Measurements from ENCODE around the gene PLA2G2C.

DNA sequence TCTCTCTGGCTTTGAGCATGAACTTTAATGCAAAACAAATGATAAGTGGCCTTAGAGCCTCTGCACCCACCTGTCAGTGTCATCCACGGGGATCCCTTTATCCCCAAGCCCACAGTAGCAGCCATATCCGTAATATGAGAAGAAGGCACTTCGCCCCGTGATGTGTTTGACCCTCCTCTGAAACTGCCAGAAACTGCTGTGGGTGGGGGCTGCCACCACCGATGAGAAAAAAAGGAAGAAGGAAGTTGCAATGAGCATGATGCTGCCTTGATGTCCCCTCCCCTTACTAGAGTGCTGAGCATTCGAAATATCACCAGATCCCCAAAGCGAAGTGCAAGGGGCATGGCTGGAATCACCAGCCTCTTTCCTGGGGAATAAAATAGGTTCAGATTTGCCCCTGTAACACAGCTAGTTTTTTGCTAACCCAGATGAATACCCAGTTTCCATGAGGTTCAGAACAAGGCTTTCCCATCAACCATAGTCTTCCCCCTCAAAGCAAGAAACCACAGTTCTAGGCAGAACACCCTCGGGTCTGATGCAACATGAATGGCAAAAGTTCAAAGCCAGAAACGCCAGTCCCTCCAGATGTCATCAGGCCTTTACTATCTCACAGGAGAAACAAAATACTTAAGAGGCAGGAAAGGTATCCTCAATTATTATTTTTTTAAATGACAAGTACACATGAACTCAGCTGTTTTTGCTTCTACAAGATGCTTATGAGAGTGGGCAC is 11.2 kb downstream of the PLA2G2C start:
- TF ChIP-seq, protein P1, sequence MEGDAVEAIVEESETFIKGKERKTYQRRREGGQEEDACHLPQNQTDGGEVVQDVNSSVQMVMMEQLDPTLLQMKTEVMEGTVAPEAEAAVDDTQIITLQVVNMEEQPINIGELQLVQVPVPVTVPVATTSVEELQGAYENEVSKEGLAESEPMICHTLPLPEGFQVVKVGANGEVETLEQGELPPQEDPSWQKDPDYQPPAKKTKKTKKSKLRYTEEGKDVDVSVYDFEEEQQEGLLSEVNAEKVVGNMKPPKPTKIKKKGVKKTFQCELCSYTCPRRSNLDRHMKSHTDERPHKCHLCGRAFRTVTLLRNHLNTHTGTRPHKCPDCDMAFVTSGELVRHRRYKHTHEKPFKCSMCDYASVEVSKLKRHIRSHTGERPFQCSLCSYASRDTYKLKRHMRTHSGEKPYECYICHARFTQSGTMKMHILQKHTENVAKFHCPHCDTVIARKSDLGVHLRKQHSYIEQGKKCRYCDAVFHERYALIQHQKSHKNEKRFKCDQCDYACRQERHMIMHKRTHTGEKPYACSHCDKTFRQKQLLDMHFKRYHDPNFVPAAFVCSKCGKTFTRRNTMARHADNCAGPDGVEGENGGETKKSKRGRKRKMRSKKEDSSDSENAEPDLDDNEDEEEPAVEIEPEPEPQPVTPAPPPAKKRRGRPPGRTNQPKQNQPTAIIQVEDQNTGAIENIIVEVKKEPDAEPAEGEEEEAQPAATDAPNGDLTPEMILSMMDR (conservative IDR thresholded peaks at IDR 0.05; ENCODE audit: low read depth in 2 of 2) = no peak
- TF ChIP-seq EZH2 (IDR thresholded peaks at IDR 0.05; ENCODE audit: low read depth, unreplicated experiment) = no peak
- TF ChIP-seq POLR2AphosphoS5 (IDR thresholded peaks at IDR 0.05; ENCODE audit: low read depth) = no peak
- TF ChIP-seq, protein P2, sequence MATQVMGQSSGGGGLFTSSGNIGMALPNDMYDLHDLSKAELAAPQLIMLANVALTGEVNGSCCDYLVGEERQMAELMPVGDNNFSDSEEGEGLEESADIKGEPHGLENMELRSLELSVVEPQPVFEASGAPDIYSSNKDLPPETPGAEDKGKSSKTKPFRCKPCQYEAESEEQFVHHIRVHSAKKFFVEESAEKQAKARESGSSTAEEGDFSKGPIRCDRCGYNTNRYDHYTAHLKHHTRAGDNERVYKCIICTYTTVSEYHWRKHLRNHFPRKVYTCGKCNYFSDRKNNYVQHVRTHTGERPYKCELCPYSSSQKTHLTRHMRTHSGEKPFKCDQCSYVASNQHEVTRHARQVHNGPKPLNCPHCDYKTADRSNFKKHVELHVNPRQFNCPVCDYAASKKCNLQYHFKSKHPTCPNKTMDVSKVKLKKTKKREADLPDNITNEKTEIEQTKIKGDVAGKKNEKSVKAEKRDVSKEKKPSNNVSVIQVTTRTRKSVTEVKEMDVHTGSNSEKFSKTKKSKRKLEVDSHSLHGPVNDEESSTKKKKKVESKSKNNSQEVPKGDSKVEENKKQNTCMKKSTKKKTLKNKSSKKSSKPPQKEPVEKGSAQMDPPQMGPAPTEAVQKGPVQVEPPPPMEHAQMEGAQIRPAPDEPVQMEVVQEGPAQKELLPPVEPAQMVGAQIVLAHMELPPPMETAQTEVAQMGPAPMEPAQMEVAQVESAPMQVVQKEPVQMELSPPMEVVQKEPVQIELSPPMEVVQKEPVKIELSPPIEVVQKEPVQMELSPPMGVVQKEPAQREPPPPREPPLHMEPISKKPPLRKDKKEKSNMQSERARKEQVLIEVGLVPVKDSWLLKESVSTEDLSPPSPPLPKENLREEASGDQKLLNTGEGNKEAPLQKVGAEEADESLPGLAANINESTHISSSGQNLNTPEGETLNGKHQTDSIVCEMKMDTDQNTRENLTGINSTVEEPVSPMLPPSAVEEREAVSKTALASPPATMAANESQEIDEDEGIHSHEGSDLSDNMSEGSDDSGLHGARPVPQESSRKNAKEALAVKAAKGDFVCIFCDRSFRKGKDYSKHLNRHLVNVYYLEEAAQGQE (IDR thresholded peaks at IDR 0.05; ENCODE audit: unreplicated experiment) = no peak
- no peak for TF ChIP-seq ZNF114 (CRISPR knock-in tag; IDR thresholded peaks at IDR 0.05)
- no peak for TF ChIP-seq ZNF331 (CRISPR knock-in tag; IDR thresholded peaks at IDR 0.05; ENCODE audit: low read depth)
